CD1c-positive myeloid dendritic cell (primary cell): ENCODE measurements around the gene OARD1.
A peak's percentile ranks its signal among the peaks of the same experiment; 100 is the strongest.

Experiments used
- DNase-seq: peaks from one replicate; pipeline ENCODE4 v3.0.0-alpha.2; 2016; ENCODE audit errors: extremely low spot score

Gene OARD1

DNA sequence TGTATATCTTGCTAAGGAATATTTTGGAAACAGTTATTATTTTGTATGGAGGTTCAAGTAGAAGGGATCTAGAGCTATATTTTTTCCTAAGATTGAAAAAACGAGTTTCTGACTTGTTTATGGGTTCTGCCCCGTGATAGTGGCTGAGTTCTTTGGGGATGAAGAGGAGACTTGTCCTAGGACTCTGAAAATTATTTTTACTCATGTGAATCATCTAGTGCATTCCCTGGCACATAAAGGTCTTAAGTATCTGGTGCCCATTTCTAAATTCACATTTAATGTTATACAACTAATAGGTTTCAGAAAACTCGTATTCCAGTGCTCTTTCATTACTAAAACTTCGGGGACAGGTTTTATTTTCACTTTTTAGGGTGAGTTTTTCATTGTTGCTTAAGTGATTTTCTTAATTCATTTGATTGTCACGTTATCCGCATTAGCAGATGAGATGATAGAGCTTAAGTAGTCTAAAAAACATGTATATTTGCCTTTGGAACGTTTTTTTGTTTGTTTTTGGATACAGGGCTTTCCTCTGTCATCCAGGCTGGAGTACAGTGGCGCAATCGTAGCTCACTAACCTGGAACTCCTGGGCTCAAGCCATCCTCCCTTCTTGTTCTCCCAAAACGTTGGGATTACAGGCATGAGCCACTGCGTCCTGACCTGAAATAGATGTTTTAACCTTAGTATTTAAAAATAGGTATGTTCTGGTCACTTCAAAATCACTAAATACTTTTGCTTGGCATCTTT is 2.7 kb upstream of the OARD1 start:
- no peak for DNase-seq

DNA sequence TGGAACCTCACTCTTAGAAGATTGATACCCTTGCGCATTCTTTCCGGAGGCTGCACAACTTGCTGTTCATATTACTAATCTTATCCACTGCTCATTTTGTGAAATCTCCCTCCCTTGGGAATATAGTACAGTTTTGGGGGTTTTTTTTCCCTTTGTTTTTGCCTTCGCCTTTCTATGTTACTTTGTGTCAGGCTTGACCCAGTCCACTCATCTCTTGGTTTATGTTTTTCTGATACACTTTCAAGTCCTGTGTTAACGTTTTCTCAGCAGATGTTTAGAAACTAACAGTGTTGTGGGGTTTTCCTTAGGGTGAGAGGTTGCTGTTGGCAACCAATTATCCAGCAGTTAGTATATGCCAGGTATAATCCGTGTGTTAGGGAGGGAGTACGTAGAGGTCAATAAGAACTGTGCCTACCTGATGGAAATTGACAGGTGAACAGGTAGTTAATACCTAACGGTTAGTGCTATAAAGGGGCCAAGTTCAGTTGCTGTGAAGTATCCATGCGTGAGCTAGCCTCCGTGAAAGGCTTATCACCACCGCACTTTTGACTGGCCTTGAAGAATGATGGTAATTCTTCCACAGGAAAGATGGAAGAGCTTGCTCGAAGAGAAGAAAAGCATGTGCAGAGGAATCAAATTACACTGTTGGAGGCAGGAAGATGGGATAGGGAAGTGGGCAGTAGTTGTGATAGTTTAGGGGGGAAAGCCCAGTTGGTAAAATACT is 2.0 kb upstream of the OARD1 start:
- no peak for DNase-seq

DNA sequence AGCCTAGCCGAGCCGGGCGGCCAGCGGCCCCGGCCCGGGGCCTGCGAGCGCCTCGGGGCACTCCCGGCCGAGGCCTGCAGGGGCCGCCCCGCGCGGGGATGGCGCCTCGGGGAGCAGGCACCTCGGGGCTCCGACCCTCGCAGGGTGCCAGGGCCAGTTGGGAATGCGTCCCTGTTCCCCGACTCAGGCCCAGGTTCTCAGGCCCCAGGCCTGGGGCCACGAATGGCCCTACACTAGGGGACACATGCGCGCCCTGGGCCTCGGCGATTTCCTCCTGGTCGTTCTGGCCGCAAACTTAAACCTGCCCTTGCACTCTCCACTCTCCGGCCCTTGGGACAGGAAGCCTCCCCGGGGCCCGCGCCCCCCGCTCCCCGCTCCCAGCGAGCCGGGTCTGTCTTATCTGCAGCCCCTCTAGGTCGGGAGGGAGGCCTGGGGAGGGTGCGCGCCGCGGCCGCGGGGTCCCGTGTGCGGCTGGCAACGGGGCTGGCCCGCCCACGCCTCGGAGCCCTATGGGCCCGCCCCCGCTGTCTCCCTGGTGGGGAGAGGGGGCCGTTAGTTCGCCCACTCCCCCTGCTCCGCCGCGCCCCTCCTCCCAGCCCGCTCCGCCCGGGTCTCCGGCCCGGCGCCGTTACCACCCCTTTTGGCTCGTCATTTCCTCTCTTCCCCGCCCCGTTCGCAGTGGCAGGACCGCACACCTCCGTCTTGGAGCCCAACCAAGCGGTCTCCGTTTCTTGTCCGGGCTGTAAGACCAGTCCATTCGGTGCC is 1.2 kb upstream of the OARD1 start:
- peak; percentile 75 for DNase-seq

- no peak for DNase-seq
Observed at GRCh38 chr6:41072836-41073202, 663 bp upstream of the OARD1 start, which contains the start of gene NFYA. NFYA (plus strand) TSS chr6:41072974; CDS start chr6:41079090, 6,116 bp downstream.

DNA sequence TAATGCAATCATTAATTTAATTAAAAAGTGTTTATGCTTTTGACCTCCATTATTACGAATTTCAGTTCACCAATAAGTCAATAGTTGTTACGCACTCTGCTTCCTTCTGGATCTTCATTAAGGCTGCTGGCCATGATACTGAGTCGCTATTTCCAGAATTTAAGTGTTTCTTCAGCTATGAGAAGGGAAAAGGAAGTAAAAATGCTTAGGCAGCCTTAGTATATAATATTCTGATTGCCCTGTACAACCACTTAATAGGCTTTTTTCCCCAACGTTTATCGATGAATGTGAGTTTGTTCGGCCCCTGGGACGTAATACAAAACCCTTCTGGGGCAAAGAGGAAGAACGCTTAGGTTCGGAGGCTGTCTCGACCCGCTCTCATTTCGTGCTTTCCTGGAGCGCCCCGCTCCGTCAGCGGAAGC is 644 bp downstream of the OARD1 start:
- no peak for DNase-seq

DNA sequence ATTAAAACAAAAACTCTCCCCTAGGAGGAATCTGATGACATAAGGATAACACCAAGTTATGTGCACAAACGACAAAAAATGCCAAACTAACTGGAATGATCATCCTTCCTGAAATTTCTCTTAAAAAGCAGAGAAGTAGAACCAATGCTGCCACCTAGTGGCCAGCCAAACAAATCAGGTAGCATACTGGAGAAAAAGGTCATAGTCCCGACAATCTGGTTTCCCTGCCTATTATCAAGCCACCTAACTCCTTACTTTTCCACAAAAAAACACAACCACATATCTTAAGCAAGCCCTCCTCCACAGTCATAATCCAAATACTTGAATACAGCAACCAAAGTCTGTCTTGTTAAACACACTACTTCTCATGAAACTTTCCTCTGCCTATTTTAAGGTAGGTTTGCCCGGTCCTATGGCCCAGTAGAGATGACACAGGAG is 5.3 kb downstream of the OARD1 start:
- DNase-seq: peak; percentile 83

- no peak for DNase-seq
Observed at GRCh38 chr6:41065550-41066026, 6.6 kb downstream of the OARD1 start.

DNA sequence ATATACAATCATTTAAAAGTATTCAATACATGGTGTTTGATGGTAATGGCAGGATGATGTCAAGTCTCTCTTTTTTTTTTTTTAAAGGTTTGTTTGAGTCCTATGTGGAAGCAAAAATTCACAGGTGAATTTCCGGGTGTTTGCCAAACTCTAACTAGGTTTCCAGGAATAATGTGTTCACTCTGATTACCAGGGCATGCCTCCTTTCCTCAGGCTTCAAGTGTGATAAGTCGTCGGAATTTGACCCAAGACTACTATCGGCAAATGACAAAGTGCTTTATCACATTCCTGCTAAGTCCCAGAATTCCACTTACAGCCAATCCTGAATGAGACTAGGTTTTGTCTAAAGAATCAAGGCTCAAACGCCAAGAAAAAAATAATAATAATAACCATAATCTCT is 7.3 kb downstream of the OARD1 start:
- DNase-seq: no peak

DNA sequence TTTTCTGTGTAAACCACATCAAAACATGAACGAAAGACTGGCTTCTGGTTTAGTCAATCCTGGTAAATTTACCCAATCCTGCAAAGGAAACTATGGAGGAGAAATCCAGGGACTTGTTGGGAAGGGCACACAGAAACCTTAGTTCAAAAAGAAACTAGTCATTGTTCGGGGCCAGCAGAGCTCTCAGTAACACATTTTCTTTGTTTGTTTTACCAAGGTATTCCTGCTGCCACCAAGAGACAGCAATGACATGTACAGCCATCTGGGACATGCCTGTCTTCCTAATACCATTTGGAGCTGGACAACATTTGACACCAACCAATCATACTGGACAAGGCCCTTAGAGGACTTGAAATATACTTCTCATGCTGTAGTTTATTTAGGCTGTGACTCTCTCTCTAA is 8.3 kb downstream of the OARD1 start:
- no peak for DNase-seq

DNA sequence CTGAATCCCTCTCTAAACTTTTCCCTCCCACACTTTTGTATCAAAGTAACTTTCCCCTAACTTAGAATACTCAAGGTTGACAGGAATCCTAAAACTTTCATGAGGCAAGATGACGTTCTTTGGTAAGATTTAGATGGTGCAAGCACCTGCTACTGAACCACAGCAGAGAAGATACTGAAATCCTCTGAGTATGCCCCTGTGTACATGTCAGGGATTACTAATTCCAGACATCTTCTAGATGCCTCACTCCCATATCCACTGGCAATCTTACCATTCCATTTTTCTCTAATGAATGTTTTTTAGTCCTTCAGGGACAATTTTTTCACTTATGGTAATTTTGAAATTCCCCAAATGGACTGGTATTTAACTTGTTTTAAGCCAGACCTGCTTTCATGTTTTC is 10.1 kb downstream of the OARD1 start:
- DNase-seq: no peak

DNA sequence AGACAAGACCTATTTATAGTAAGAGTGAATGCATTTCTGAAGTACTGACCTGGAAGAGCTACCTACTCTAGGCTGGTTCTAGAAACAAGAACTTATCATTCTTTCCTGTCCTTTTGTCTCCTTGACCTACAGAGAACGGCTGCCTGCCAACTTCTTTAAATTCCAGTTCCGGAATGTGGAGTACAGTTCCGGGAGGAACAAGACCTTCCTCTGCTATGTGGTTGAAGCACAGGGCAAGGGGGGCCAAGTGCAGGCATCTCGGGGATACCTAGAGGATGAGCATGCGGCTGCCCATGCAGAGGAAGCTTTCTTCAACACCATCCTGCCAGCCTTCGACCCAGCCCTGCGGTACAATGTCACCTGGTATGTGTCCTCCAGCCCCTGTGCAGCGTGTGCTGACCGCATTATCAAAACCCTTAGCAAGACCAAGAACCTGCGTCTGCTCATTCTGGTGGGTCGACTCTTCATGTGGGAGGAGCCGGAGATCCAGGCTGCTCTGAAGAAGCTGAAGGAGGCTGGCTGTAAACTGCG is 10.9 kb downstream of the OARD1 start:
- DNase-seq: no peak

DNA sequence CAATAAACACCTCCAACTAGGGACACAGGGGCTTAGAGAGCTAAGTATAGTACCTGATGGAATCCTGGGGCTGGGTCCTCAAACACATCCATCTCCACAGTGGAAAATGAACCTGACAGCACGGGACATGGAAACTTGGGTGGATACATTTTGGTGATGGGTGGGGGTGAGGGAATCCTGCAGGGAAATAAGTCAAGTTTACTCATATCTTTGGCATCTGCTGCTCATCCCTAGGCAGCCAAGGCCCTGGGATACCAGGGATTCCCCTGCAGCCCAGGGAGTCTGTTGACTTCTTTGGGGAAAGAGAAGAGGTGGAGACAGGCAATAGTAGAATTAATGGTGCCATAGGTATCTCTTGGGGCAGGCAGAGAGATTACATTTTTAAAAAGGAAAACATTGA is 12.6 kb downstream of the OARD1 start:
- DNase-seq: no peak

DNA sequence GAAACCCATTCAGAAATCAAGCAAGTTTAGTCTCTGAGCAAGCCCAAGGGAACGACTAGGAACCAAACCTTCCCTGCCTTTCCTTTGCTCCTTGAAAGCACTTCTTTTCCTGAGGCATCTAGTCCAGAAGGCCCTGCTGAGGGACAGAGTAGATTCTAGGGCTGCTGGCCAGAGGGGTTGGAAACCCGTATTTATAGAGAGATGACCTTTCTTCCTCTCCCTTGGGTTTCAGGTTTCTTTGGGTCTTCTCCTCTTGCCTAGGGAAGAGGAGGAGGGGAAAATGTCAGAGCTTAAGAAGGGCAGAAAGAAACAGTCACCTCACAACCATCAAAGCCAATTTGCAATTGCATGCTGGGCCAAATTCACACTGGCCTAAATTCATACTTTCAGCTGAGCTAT is 13.4 kb downstream of the OARD1 start:
- no peak for DNase-seq

DNA sequence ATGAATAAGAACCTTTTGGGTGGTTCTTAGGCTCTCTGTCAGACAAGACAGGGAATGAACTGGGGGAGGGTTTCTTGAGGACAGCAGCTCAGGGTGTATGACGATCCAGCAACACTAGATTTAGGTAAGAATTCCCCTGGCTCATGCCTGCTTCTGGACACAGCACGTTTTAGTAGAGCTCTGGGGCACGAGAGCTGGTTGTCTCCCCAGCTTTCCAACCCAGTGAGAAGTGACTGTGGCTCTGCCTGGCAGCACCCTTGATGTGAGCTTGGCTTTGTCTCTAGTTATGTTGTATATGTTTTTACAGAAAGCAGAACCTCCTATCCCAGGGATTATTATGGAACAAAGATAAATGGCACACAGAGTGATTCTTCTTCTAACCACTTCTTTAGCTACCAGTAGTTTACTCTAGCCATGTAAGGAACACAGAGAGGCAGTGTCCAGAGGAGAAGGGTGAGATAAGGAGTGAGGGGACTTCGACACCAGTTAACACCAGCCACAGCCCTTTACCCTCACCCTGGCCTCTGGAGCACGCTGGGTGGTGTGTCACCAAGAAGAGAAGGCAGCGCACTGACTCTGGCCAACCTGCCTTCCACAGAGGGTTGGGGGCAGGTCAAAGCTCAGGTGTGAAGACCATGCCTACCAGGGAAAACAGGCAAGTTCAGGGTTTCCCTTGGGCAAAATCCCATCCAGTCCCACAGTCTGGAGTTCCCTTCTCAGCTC is 15.2 kb downstream of the OARD1 start:
- DNase-seq: no peak

DNA sequence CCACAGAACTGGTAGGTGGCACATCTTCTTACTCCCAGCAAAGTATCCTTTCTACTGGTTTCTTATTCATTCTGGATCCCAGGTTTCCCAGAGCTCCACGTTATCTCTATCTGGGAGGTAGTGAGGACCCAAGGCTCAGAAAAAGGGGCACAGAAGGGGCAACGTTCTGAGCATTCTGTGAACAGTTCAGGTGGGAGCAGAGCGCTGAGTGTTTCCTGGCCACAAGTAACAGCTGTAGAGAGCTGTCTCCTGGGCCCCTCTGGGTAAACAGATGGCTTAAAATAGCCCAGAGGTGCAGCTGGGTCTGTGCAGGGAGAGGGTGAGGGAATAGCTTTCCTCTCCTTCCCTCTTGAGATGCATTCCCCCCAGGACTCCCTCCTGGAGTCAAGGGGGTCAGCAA is 17.0 kb downstream of the OARD1 start:
- no peak for DNase-seq

DNA sequence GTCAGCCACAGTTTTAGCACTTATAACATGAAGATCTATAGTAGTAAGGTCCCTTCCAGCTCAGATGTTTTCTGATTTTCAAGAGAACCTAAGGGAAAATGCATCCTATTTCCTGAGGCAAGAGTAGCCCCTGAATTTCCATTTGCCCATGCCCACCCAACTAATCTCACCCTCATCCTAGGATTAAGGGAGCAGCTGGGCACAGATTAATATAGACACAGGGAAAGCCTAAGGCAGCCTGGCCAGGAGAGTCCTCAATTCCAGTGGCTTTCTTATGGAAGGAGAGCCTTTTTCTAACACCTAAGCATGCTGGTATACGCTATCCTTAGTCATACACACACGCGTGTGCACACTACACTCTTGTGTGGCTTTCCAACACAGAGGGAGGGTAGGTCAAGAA is 17.6 kb downstream of the OARD1 start:
- no peak for DNase-seq

DNA sequence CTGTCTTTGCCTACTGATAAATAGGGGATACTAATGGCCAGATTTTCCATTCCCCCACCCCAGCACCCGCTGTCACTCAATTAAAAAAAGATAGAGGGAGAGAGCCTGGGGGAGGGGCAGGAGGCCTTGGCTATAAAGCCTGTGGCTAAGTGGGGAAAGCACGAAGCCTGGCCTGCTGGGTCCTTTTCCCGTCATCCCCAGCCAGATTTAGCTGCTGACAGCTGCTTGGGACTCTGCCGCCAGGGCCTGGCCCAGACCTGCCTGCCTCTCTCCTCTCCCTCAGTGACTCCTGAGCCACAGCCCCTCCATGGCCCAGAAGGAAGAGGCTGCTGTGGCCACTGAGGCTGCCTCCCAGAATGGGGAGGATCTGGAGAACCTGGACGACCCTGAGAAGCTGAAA is 19.1 kb downstream of the OARD1 start, which contains the start of gene APOBEC2:
TSS of gene APOBEC2 (plus strand) at position 162 of the 400 bp plus-strand sequence. CDS start at position 308, 146 bp downstream.
- DNase-seq: no peak

DNA sequence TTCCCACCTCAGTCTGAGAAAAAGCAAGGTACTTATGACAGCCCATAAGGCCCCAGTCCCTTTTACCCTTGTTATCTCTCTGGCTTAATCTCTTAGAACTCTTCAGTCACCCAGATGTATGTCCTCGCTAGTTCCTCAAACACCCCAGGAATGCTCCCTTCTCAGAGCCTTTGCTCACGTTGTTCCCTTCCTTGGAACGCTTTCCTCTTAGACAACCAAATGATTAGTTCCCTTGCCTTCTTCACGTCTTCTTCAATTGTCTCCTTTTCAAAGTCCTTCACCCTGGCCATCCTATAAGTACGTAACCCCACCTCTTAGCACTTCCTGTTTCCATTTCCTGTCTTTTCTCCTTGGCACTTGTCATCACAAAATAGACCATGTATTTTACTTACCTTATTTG is 20.3 kb downstream of the OARD1 start:
- DNase-seq: peak; percentile 55

DNA sequence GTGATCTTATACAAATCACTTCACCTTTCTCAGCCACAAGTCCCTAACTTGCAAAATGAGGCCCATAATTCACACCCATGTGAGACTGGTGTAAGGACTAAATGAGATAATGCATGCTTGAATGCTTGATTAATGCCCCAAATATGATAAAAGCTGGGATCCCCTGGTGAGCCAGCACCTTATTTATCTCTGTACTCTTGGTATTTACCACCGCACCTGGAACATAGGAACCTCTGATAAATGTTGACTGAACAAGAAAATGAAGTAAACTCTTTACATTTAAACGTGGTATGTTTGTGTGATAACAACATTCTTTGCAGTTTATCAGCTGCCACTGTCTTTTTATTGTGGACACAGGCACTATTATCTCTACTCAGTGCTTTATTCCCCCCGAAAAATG is 21.6 kb downstream of the OARD1 start:
- DNase-seq: no peak

DNA sequence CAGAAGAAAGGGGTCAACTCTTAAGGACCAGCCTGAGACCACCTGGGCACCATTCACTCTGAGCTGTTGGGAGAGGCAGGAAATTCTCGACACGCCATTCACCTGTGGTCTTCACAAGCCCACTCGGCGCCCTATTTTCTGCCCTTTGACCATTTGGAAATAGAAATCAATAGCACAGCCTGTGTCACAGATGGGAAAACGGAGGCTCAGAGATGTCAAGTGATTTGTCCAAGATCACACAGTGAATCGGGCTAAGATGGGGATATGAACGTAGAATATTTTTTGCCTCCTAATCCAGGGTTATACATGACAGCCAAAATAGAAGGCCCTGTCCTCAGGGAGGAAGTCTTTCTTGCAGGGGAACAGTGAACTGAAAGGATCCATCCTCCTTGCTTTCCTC is 22.2 kb downstream of the OARD1 start:
- DNase-seq: no peak

GRCh38 chr6:41049521-41049920 is 22.6 kb downstream of the OARD1 start:
- DNase-seq: no peak
